IMR-90 (cell line): Measurements from ENCODE around the gene DPEP1. TPM values are rescaled to one million over a fixed set of nuclear protein-coding genes. Genes with fewer than 3 reads are reported as not detected.

Experiments
- ATAC-seq: fragments of 200-7000 bp; cut with Tn5 transposase; 2 replicates; pipeline ENCODE4 v1.9.1; 2020; ENCODE audit warnings: low read depth, mild to moderate bottlenecking, moderate library complexity
- BruUV-seq: library from RNA; stranded (reverse); fragments of 400-500 nt; replicated peaks from 2 replicates; lab custom pipeline; 2021; lab: Mats Ljungman, UMichigan
- CTCF ChIA-PET: fragments of 300-600 bp; formaldehyde crosslinking; extraction: SDS; loops from one replicate; lab custom pipeline; 2021; ENCODE audit warnings: antibody characterized with exemption; lab: Yijun Ruan, JAX
- POLR2A ChIA-PET: fragments of 300-600 bp; sonication (Branson Sonifier 250); formaldehyde crosslinking; loops from one replicate; lab custom pipeline; 2022; ENCODE audit warnings: antibody characterized with exemption; ENCODE audit not compliant: unreplicated experiment; lab: Charles Lee
- DNase-seq: peaks from one replicate; pipeline ENCODE4 v3.0.0; 2013
- H2AFZ ChIP-seq: replicated peaks from 2 replicates; pipeline ENCODE3; 2013; ENCODE audit warnings: low read length, mild to moderate bottlenecking; ENCODE audit not compliant: poor library complexity
- H2AK5ac ChIP-seq: 2 replicates; pipeline ENCODE4 v1.6.1; 2013; ENCODE audit warnings: low read depth, low read length, inconsistent platforms
- H2AK9ac ChIP-seq: replicated peaks from 2 replicates; pipeline ENCODE3; 2013; ENCODE audit warnings: mild to moderate bottlenecking, low read depth, low read length, moderate library complexity; ENCODE audit not compliant: poor library complexity
- H2BK120ac ChIP-seq: 2 replicates; pipeline ENCODE4 v1.6.1; 2013; ENCODE audit warnings: low read depth, low read length, inconsistent platforms
- H2BK15ac ChIP-seq: 3 replicates; pipeline ENCODE4 v1.6.1; 2013; ENCODE audit warnings: low read depth, low read length, inconsistent platforms
- H2BK20ac ChIP-seq: 2 replicates; pipeline ENCODE4 v1.6.1; 2013; ENCODE audit warnings: low read depth, mild to moderate bottlenecking, inconsistent platforms, low read length, moderate library complexity
- H2BK5ac ChIP-seq: 2 replicates; pipeline ENCODE4 v1.6.1; 2013; ENCODE audit warnings: mild to moderate bottlenecking, low read depth, low read length, inconsistent platforms; ENCODE audit not compliant: poor library complexity, severe bottlenecking
- H3K14ac ChIP-seq: replicated peaks from 2 replicates; pipeline ENCODE4 v1.6.1; 2013; ENCODE audit warnings: low read depth, low read length, inconsistent platforms
- H3K18ac ChIP-seq: 2 replicates; pipeline ENCODE4 v1.6.1; 2013; ENCODE audit warnings: low read depth, low read length, control low read depth
- H3K23ac ChIP-seq: 2 replicates; pipeline ENCODE4 v1.6.1; 2013; ENCODE audit warnings: low read depth, low read length, inconsistent platforms
- H3K27ac ChIP-seq: 2 replicates; pipeline ENCODE4 v1.5.1; 2013; ENCODE audit warnings: mild to moderate bottlenecking, control low read depth, low read length; ENCODE audit not compliant: insufficient read depth
- H3K27me3 ChIP-seq: 2 replicates; pipeline ENCODE4 v1.6.1; 2013; ENCODE audit warnings: low read length; ENCODE audit not compliant: control insufficient read depth, insufficient read depth
- H3K36me3 ChIP-seq: 2 replicates; pipeline ENCODE4 v1.6.1; 2013; ENCODE audit warnings: low read length, mixed read lengths; ENCODE audit not compliant: control insufficient read depth, insufficient read depth
- H3K4ac ChIP-seq: 2 replicates; pipeline ENCODE4 v1.6.1; 2013; ENCODE audit warnings: low read depth, low read length, inconsistent platforms
- H3K4me1 ChIP-seq: 2 replicates; pipeline ENCODE4 v1.6.1; 2013; ENCODE audit warnings: low read length, mixed read lengths; ENCODE audit not compliant: control insufficient read depth, insufficient read depth
- H3K4me2 ChIP-seq: 2 replicates; pipeline ENCODE4 v1.6.1; 2013; ENCODE audit warnings: low read depth, mild to moderate bottlenecking, control low read depth, low read length, moderate library complexity
- H3K4me3 ChIP-seq: 2 replicates; pipeline ENCODE4 v1.5.1; 2013; ENCODE audit warnings: low read depth, mild to moderate bottlenecking, control low read depth, low read length, moderate library complexity; ENCODE audit not compliant: insufficient read depth
- H3K56ac ChIP-seq: 2 replicates; pipeline ENCODE4 v1.6.1; 2013; ENCODE audit warnings: low read length, inconsistent platforms; ENCODE audit not compliant: insufficient read depth; ENCODE audit errors: extremely low read depth
- H3K79me1 ChIP-seq, 2 experiments: 2 replicates each; pipeline ENCODE4 v1.6.1; 2013; ENCODE audit warnings: low read length in 2 of 2, inconsistent platforms in 1 of 2, low read depth in 1 of 2
- H3K9ac ChIP-seq: 2 replicates; pipeline ENCODE4 v1.6.1; 2013; ENCODE audit warnings: low read depth, low read length, control low read depth
- H3K9me1 ChIP-seq: 2 replicates; pipeline ENCODE4 v1.6.1; 2013; ENCODE audit warnings: low read length, inconsistent platforms; ENCODE audit not compliant: insufficient read depth
- H3K9me3 ChIP-seq: 2 replicates; pipeline ENCODE4 v1.6.1; 2013; ENCODE audit warnings: low read length; ENCODE audit not compliant: control insufficient read depth, insufficient read depth
- H4K20me1 ChIP-seq: 2 replicates; pipeline ENCODE4 v1.6.1; 2013; ENCODE audit warnings: low read length, inconsistent platforms; ENCODE audit not compliant: insufficient read depth
- H4K5ac ChIP-seq: 2 replicates; pipeline ENCODE4 v1.6.1; 2013; ENCODE audit warnings: mild to moderate bottlenecking, low read depth, low read length, control low read depth
- H4K8ac ChIP-seq, 2 experiments: 2 replicates each; pipeline ENCODE4 v1.6.1; 2013; ENCODE audit warnings: low read depth in 2 of 2, low read length in 2 of 2, control low read depth in 1 of 2, inconsistent platforms in 1 of 2
- H4K91ac ChIP-seq: 2 replicates; pipeline ENCODE4 v1.6.1; 2013; ENCODE audit warnings: low read depth, low read length, inconsistent platforms; ENCODE audit not compliant: insufficient read depth
- BHLHE40 ChIP-seq: fragments of 150-350 bp; IDR thresholded peaks from 2 replicates; pipeline ENCODE4 v1.6.1; 2016; ENCODE audit warnings: mild to moderate bottlenecking, low read depth, low read length
- CEBPB ChIP-seq: IDR thresholded peaks from 2 replicates; pipeline ENCODE4 v1.6.1; 2012; ENCODE audit warnings: low read depth, low read length, improper control_type of control experiment
- CHD1 ChIP-seq: IDR thresholded peaks from 2 replicates; pipeline ENCODE4 v1.6.1; 2012; ENCODE audit warnings: low read depth, low read length, improper control_type of control experiment
- CTCF ChIP-seq: conservative IDR thresholded peaks from 2 replicates; pipeline ENCODE4 v1.5.1; 2012; ENCODE audit warnings: mild to moderate bottlenecking, low read depth, low read length, improper control_type of control experiment
- ELK1 ChIP-seq: fragments of 150-350 bp; IDR thresholded peaks from 2 replicates; pipeline ENCODE4 v1.6.1; 2016; ENCODE audit warnings: low read depth, mild to moderate bottlenecking, low read length, moderate library complexity, borderline replicate concordance
- FOS ChIP-seq: fragments of 150-350 bp; IDR thresholded peaks from 2 replicates; pipeline ENCODE4 v1.6.1; 2016; ENCODE audit warnings: low read depth, low read length
- MAFK ChIP-seq: IDR thresholded peaks from 2 replicates; pipeline ENCODE4 v1.6.1; 2012; ENCODE audit warnings: low read depth, low read length, improper control_type of control experiment
- MXI1 ChIP-seq: IDR thresholded peaks from 2 replicates; pipeline ENCODE4 v1.6.1; 2012; ENCODE audit warnings: low read depth, mild to moderate bottlenecking, low read length, moderate library complexity, borderline replicate concordance
- NFE2L2 ChIP-seq: fragments of 150-350 bp; IDR thresholded peaks from 2 replicates; pipeline ENCODE4 v1.6.1; 2016; ENCODE audit warnings: low read depth, mild to moderate bottlenecking, low read length
- POLR2A ChIP-seq: IDR thresholded peaks from 2 replicates; pipeline ENCODE4 v1.6.1; 2012; ENCODE audit warnings: mild to moderate bottlenecking, low read depth, low read length
- RFX5 ChIP-seq: IDR thresholded peaks from 2 replicates; pipeline ENCODE4 v1.8.0; 2012; ENCODE audit warnings: low read depth, mild to moderate bottlenecking, low read length, moderate library complexity
- USF2 ChIP-seq: fragments of 150-350 bp; IDR thresholded peaks from 2 replicates; pipeline ENCODE4 v1.6.1; 2017; ENCODE audit warnings: mild to moderate bottlenecking, antibody characterized with exemption, low read length, low read depth
- WGBS, 2 experiments: methylation state at CpG; one replicate each; pipeline versions ENCODE4 v1.1.5 to v1.1.7; 2013; ENCODE audit warnings: missing lambda C conversion rate in 2 of 2; ENCODE audit not compliant: insufficient read length in 1 of 2; ENCODE audit errors: extremely low coverage in 2 of 2; 5-methylcytosine and 5-hydroxymethylcytosine counted together
- dilution Hi-C: fragments of 300-500 bp; cut with HindIII; formaldehyde crosslinking; loops from one replicate; pipeline ENCODE4 v1.14.3; 2018; ENCODE audit warnings: low sequenced_read_pairs; ENCODE audit not compliant: unreplicated experiment
- in situ Hi-C: fragments of 300-500 bp; cut with MboI; formaldehyde crosslinking; loops from 3 replicates; pipeline ENCODE4 v1.14.3; 2019; ENCODE audit warnings: low sequenced_read_pairs, inconsistent platforms, mixed read lengths
- intact Hi-C: fragments of 100-400 bp; cut with micrococcal nuclease; formaldehyde crosslinking; loops from 2 replicates; pipeline ENCODE4 v1.10.0; 2022
- polyA plus RNA-seq, 3 experiments: library from polyadenylated mRNA; depleted of rRNA; stranded (reverse); fragments of >200 nt; gene quantifications; 2 replicates each; pipeline ENCODE4 v1.2.3, GENCODE V29; 2012; ENCODE audit warnings: low replicate concordance in 1 of 3
- total RNA-seq: library from RNA; depleted of rRNA; stranded (reverse); fragments of >200 nt; gene quantifications from 2 replicates; pipeline ENCODE4 v1.2.3, GENCODE V29; 2012

The DPEP1 gene
- total and polyA plus RNA-seq, 2 of the 4 experiments (the other 2 are of a cell fraction): not detected

DNA sequence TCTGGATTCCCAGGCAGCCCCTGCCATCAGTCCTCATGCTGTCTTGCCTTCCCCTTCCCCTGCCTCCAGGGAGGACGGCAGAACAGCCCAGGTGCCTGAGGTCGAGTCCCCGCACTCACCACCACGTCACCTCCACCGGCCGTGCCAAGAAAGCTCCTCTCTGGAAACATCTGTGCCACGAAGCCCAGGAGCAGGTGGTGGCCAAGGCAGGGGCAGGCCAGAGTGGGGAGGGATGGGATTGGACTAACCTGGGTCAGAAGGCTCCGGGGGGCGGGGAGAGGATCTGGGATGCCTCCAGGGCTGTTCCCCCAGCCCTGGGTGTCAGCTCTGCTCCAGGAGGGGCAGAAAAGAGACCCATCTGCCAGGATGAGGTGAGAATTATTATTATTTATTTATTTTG lies 7.4 kb upstream of the DPEP1 start (continued):
- no peak for TF ChIP-seq CTCF

GRCh38 chr16:89607453-89607852 lies 6.0 kb upstream of the DPEP1 start:
- 58% methylated on average over 2 of the region's 9 CpGs; no CpG with 5 or more reads in 1 of the 2 experiments for WGBS, 2 experiments
- BruUV-seq: no TSS peak
- in situ Hi-C loops: no loop called here

More at GRCh38 chr16:89607453-89607852, 6.0 kb upstream of the DPEP1 start:
- no peak overlapping the region for H2BK5ac ChIP-seq
- no peak for ATAC-seq
- no peak for TF ChIP-seq POLR2A
- no peak for TF ChIP-seq CHD1
- no peak for TF ChIP-seq BHLHE40
- TF ChIP-seq MXI1: no peak
- TF ChIP-seq CEBPB: no peak
- no peak for TF ChIP-seq FOS
- no peak for TF ChIP-seq USF2
- no peak for TF ChIP-seq MAFK
- no peak for TF ChIP-seq ELK1
- TF ChIP-seq NFE2L2: no peak
- no peak for TF ChIP-seq RFX5
- H3K4ac ChIP-seq: no peak overlapping the region
- no peak overlapping the region for H4K8ac ChIP-seq
- H4K5ac ChIP-seq: no peak overlapping the region
- H3K9me3 ChIP-seq: no peaks in the 10 kb centered on the region
- H3K4me2 ChIP-seq: no peak overlapping the region
- H2BK120ac ChIP-seq: no peak overlapping the region
- intact Hi-C loops: no loop called here
- no peak for DNase-seq
- H3K36me3 ChIP-seq: no peaks in the 10 kb centered on the region
- no peak overlapping the region for H2AK9ac ChIP-seq
- dilution Hi-C loops: no loop called here
- H2AFZ ChIP-seq: no peak overlapping the region
- H3K9me1 ChIP-seq: peaks cover 8% of the 10 kb centered on the region
- no peak overlapping the region for H3K9ac ChIP-seq
- no peak overlapping the region for H2AK5ac ChIP-seq
- peaks cover 6% of the 10 kb centered on the region for H3K4me1 ChIP-seq
- no peak overlapping the region for H3K14ac ChIP-seq
- H3K23ac ChIP-seq: no peak overlapping the region
- H2BK15ac ChIP-seq: no peak overlapping the region
- H2BK20ac ChIP-seq: no peak overlapping the region
- no peaks in the 10 kb centered on the region for H3K79me1 ChIP-seq
- no peak overlapping the region for H3K56ac ChIP-seq
- peaks cover 11% of the 10 kb centered on the region for H4K20me1 ChIP-seq
- peaks cover 4% of the 10 kb centered on the region; the same call in 1 of the 2 replicates for H3K27me3 ChIP-seq
- no peak overlapping the region for H3K4me3 ChIP-seq
- H3K18ac ChIP-seq: no peak overlapping the region
- no peak overlapping the region for H4K91ac ChIP-seq
- ChIA-PET POLR2A (no interaction called here), CTCF (no interaction called here)
- no peak overlapping the region for H3K27ac ChIP-seq
